ENCODE measurements around the gene GGTLC1.

GRCh38 chr20:23966927-23967615 lies 21.5 kb downstream of the GGTLC1 start:
- TF ChIP-seq CTCF (conservative IDR thresholded peaks at IDR 0.05; ENCODE audit: low read depth in 2 of 2) (no peak), REST (IDR thresholded peaks at IDR 0.05; ENCODE audit: unreplicated experiment) (no peak), ZNF462 (CRISPR knock-in tag; IDR thresholded peaks at IDR 0.05) (no peak), CREB1 (CRISPR knock-in tag; IDR thresholded peaks at IDR 0.05; ENCODE audit: low read depth) (no peak), POLR2AphosphoS5 (IDR thresholded peaks at IDR 0.05; ENCODE audit: low read depth) (no peak), EZH2 (IDR thresholded peaks at IDR 0.05; ENCODE audit: low read depth, unreplicated experiment) (no peak)
